ENCODE results near the gene SLC12A6.

The SLC12A6 gene

GRCh38 chr15:34185666-34186065 lies 151.9 kb downstream of the SLC12A6 start:
- Histone ChIP-seq H3K27me3 (ENCODE audit: control insufficient read depth, insufficient read depth, low read length) (no peaks in the 10 kb centered on the region), H3K9ac (ENCODE audit: low read length) (no peak overlapping the region), H3K4me1 (ENCODE audit: control insufficient read depth, insufficient read depth, low read length) (peaks cover 4% of the 10 kb centered on the region; the same call in 1 of the 2 replicates), H3K4me3 (ENCODE audit: low read depth, low read length) (no peak overlapping the region), H3K9me3 (ENCODE audit: control insufficient read depth, insufficient read depth, low read depth, low read length) (0 out of 2 replicates have a peak, but pooled peaks cover 3% of the 10 kb centered on the region), H3K36me3 (ENCODE audit: control insufficient read depth, insufficient read depth, low read length) (peaks cover 2% of the 10 kb centered on the region; the same call in 1 of the 2 replicates), H3K27ac (ENCODE audit: low read depth, low read length) (no peak overlapping the region)

GRCh38 chr15:34182942-34183341 lies 154.6 kb downstream of the SLC12A6 start:
- peaks cover 4% of the 10 kb centered on the region; the same call in 1 of the 2 replicates for H3K4me1 ChIP-seq (ENCODE audit: control insufficient read depth, insufficient read depth, low read length)
- H3K27me3 ChIP-seq (ENCODE audit: control insufficient read depth, insufficient read depth, low read length), result no peaks in the 10 kb centered on the region
- peaks cover 2% of the 10 kb centered on the region; the same call in 1 of the 2 replicates for H3K36me3 ChIP-seq (ENCODE audit: control insufficient read depth, insufficient read depth, low read length)
- 0 out of 2 replicates have a peak, but pooled peaks cover 3% of the 10 kb centered on the region for H3K9me3 ChIP-seq (ENCODE audit: control insufficient read depth, insufficient read depth, low read depth, low read length)
- H3K9ac ChIP-seq (ENCODE audit: low read length), result no peak overlapping the region
- no peak overlapping the region for H3K4me3 ChIP-seq (ENCODE audit: low read depth, low read length)
- no peak overlapping the region for H3K27ac ChIP-seq (ENCODE audit: low read depth, low read length)
